Forelimb muscle (tissue), 1 donor: ENCODE data around the gene SPDYE1. TPM values are rescaled to one million over a fixed set of nuclear protein-coding genes. Genes with fewer than 3 reads are reported as not detected.
"Not testable (repeated sequence)": the region's sequence is repeated elsewhere in the genome, so short reads cannot be mapped to it uniquely, and the experiment has no call there.

ENCODE experiments used
- DNase-seq: peaks from one replicate; pipeline ENCODE4 v3.0.0-alpha.2; 2013; ENCODE audit warnings: low read depth
- polyA plus RNA-seq: library from polyadenylated mRNA; unstranded; fragments of 120-200 nt; gene quantifications from one replicate; pipeline ENCODE4 v1.2.1, GENCODE V29; 2013; ENCODE audit not compliant: insufficient read length

The SPDYE1 gene, protein sequence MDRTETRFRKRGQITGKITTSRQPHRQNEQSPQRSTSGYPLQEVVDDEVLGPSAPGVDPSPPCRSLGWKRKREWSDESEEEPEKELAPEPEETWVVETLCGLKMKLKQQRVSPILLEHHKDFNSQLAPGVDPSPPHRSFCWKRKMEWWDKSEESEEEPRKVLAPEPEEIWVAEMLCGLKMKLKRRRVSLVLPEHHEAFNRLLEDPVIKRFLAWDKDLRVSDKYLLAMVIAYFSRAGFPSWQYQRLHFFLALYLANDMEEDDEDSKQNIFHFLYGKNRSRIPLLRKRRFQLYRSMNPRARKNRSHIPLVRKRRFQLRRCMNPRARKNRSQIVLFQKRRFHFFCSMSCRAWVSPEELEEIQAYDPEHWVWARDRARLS
- 1.6 TPM for polyA plus RNA-seq

DNA sequence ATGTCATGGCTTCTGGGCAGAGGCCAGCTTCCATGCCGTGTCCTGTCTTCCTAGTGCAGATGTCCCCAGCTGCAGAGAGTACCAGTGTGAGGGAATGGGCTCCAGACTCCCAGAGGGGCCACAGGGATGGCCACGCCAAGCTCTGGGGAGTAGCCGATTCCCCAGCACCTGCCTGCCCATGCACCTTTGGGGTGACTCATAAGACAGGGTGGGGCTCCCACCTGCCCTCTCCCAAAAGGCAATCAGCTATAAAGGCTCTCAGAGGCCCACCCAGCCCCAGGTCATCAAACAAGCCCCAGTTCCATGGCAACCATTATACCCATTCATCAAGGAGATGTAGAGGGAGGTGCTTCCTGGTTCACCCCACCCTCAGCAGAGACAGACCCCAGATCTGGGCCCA is at the start of gene SPDYE1:
Gene SPDYE1 (plus strand): TSS at position 366 of the 400 bp plus-strand sequence. CDS start 2,053 bp downstream, outside the sequence.
- DNase-seq, result not testable (repeated sequence)

DNA sequence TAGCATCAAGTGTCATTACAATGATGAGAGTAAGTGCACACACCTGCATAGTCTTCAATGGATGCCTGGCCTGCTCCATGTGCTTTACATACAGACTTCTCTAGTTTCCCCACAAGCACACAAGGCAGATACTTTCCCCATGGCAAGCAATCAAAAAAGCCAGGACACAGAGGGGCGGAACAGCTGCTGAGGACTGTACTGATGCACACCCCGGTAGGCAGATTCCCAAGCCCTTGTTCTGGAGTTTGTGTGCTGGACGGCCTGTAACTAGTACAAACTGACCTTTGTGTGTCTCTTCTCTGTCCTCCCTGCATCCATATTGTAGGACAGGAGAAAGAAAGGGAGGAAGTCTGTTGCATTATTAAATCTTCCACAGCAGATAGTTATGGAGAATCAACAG is 45.7 kb upstream of the SPDYE1 start:
- no peak for DNase-seq

DNA sequence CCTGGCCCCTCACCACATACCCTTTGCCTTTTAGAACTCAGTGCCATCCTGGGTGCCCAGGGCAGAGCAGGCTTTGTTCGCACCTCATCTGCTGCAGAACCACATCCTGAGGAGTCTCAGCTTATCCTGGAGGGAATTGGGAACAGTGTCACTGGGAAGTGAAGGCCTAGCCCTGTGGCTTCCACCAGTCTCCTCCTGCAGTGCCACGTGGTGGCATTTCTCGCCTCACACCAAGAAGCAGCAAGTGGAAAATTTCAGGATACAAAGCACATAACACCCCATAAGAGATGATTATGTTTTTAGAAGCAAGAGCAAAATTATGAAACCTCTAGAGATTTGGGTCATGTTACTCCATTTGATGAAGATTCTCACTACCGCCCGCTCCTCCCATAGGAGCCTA is 44.6 kb upstream of the SPDYE1 start:
- no peak for DNase-seq

DNA sequence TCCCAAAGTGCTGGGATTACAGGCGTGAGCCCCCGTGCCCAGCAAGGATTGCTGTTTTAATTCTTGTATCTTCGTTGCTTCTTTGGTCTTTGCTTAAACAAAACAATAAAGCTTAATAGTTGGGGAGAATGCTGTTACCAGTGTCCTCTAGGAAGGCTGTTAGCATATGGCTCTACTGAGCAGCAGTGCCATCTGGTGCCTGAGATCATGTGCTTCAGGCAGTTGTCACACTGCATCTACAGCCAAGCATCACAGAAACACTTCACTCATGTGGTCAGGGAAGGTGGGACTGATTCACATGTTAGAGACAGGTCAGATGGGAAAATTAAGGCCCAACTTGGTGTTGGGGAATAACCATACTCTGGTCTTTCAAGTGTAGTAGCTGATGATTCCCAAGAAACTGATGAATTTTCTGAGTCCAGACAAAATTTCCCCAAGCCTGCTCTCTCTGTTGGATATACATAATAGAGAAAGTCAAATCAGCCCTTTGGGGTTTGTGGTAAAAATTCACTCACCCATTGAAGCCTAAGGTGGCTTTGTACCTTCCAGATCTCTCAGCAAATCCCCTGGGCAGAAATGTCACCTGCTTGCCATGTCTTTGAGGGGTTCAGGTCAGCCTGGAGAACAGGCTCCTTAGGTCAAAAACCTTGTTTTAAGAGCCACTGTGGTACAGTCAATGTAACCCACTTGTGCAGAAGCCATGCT is 43.0 kb upstream of the SPDYE1 start:
- DNase-seq, result no peak

DNA sequence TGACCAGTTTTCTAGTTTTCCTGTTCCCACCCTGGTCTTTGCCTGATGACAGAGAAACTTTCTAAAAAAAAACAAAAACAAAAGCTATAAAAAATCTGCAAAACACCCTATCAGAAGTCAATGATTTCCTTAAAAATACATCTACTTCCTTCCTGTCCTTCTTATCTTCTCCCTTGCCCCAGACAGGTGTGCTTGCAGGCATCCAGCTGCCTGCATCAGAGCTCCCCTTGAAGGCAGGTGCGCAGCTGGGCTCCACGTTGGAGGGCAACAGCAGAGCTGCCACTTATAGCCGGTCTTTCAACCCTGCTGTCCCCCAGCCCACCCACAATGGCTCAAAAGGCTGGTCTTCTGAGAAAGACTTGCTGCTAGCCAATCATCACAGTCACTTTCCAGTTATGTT is 41.7 kb upstream of the SPDYE1 start:
- DNase-seq, result no peak

DNA sequence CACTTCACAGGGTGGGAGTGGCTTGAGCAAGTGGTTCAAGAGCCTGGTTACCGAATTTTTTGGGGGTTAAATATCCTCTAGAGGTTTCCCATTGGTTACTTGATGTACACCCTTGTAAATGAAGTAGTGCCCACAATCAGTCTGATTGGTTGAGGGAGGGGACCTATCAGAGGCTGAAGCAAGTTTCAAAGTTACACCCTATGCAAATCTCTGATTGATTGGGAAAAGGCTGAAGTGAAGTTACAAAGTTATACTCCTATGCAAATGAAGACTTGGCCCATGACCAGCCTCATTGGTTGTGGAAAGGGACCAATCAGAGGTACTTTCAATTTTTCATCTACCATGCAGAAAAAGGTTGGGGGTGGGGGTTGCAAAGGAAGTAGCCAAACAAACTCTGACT is 36.8 kb upstream of the SPDYE1 start:
- no peak for DNase-seq

DNA sequence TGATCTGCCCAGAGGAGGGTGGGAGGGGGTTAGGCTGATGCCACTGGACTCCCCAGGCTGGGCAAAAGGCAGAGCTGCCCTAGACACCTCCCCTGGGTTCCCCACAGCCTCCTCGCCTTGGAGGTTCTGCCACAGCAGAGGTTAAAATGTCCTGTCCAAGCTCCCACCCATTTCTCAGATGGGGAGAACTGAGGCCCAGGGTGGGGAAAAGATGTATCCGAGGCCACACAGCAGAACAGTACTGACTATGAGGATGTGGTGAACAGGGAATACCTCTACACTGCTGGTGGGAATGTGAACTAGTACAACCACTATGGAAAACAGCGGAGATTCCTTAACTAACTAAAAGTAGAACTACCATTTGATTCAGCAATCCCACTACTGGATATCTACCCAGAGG is 31.3 kb upstream of the SPDYE1 start:
- DNase-seq, result not testable (repeated sequence)

DNA sequence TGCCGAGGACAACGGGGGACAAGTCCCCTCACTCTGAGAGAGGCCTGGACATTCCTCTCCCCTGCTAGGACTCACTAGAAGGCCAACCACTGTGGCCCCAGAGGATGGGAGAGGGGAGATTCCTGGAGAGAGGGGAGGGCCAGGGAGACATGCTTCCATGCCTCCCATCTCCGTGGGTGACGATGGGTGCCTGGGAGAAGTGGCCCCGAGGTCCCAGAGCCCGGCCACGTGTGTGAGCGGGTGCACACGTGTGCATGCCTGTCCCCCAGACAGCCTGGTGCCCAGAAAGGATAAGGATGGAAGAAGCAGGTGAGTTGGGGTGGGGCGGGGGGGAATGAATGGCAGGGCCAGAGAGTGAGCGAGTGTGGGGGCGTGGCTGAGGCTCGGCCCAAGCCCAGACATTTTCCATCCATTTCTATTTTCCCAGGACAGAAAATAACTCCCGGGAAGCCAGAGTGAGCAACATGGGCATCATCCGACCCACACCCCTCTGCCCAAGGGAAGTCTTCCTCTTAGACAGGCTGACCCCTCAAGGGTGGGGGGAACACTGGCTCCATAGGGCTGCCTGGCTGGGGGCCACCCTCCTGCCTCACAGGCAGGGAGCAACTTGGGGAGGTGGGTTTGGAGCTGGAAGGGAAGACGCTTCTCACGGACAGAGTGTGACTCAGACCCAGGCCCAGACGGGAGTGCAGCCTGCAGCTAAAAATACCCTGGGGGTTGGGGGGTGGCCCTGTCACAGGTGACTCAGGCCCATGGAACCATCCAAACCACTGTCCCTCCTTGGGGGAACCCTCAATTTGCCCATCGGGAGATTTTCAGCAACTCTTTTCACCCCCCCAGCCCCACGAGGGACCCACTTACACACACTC is 29.3 kb upstream of the SPDYE1 start:
- DNase-seq, result not testable (repeated sequence)

DNA sequence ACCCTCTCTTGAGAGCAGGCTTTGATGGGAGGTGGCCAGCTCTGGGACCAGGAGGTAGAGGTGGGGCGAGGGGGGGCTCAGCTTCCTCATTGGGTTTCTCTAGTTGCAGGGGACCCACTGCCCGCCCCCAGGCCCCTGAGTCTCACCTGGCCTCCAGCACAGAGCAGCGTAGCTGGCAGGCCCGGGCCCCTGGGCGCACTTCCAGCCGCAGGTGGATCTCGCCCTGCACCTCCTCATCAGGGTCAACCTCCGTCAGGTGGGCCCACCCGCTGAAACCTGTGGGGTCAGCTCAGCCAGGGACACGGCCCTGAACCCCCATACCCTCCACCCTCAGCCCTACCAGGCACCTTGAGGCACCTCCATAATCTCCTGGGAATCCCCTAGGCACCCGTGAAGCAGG is 28.1 kb upstream of the SPDYE1 start:
- not testable (repeated sequence) for DNase-seq

DNA sequence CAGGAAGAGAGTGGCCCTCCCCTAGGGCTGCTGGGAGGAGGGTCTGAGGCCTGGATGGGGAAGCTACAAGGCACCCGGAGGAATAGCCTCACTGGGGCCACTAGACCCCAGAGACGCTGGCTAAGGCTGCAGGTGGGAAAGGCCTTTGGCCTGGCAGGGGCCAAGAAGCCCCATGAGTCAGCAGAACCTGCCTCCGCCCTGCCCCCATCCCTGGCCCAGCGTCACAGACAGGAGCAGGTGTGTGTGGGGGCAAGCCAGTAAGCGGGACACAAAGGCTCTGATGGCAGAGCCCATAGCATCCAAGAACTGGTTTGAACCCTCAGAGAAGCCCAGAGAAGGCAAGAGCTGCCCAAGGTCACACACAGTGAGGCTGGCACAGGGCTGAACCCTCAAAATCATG is 27.0 kb upstream of the SPDYE1 start:
- not testable (repeated sequence) for DNase-seq

DNA sequence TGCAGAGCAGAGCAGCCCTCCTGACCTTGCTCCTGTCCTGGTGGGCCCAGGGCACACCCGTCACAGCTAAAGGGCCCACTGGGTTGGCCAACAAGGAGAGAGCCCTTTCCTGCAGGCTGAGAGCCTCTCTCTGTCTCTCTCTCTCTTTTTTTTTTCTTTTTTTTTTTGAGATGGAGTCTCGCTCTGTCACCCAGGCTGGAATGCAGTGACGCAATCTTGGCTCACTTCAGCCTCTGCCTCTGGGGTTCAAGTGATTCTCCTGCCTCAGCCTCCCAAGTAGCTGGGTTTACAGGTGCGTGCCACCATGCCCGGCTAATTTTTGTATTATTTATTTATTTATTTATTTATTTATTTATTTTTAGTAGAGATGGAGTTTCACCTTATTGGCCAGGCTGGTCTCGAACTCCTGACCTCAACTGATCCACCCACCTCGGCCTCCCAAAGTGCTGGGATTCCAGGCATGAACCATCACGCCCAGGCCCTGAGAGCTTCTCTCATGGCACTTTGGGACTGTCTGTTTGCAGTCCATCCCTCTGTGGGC is 23.6 kb upstream of the SPDYE1 start:
- not testable (repeated sequence) for DNase-seq

DNA sequence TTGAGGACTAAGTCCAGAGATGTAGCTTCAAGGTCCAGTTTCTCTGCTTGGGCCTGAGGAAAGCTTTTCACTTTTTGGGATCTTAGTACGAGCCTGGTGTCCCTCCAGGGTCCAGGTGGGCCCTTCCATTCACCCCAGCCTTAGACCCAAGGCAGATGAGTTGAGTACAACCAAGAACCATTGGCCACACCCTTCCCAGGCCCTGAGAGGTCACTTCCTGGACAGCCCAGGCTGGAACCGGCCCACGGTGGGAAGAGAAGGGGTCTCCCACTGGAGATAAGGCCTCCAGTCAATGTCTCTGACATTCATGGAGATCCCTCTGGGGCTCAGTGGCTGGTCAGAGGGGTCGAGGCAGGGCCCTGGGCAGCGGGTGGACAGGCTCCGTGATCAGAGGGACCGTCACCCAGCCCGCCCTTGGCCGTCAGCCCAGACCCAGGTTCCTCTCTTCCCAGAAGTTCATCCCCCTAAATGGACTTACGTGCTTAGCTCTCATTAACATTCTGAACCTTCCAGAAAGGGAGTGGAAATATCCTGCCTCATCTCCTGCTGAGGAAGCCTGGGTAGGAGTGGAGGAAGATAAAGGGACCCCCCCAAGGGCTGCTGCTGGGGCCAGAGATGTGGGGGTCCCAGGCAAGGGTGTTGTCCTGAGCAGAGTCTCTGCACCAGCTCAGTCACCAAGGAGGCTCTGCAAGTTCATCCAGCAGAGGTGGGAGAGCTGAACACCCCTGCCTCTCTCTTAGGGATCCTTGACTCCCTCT is 22.8 kb upstream of the SPDYE1 start:
- DNase-seq, result not testable (repeated sequence)

DNA sequence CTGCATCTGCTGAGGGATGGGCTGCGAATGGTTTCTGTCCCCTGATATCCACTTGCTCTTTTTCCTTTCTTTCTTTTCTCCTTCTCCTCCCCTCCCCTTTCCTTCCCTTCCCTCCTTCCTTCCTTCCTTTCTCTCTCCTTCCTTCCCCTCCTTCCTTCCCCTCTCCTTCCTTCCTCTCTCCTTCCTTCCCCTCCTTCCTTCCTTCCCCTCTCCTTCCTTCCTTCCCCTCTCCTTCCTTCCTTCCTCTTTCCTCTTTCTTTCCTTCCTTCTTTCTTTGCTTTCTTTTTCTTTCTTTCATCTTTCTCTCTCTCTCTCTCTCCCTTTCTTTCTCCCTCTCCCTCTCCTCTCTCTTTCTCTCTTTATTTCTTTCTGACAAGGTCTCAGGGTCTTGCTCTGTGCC is 20.2 kb upstream of the SPDYE1 start:
- DNase-seq, result no peak

DNA sequence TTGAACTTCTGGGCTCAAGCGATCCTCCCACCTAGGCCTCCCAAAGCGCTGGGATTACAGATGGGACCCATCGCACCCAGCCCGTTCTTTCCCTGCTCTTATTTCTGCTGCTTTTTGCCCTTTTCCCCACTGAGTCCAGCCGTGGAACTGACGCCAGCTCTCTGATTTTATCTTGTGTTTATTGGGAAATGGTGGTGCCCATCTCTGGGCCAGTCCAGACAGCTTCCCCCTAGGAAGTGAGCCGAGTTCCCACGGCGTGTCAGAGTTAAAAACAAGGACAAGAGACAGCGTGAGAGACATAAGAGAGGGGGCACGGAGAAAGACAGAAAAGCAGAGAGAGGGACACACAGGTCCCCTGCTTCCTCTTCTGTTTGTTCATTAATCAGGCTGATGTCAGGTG is 19.6 kb upstream of the SPDYE1 start:
- not testable (repeated sequence) for DNase-seq

DNA sequence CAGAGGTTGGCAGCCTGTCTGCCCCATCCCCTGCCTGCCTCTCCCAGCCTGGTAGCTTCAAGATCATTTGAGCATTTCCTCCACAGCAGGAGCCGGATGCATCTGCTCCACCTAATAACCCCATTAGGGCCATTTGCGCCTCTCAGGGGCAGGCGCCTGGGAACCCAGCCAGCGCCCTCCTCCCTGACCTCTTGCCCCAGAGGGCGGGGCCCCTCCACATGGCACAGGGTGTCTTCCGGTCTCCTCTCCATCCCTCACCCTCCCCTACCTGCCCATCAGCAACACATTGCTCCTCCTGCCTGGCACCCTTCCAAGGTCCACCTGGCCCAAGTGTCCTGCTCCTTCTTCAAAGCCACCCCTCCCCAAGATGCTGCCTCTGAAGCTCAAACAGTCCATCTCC is 14.8 kb upstream of the SPDYE1 start:
- not testable (repeated sequence) for DNase-seq

DNA sequence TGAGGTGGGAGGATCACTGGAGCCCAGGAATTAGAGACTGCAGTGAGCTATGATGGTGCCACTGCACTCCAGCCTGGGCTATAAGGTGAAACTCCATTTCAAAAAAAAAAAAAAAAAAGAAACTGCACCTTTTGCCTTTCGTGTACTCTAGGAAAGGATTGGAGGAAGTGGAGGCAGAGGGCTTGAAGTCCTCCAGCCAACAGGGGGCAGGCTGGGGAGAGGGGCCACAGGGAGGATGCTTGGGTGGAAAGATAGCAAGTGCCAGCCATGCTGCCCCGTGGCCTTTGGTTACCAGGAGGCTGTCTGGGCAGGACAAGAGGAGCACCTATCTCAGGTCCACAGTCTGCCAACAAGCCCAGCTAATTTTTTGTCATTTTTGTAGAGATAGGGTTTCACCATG is 14.0 kb upstream of the SPDYE1 start:
- DNase-seq, result not testable (repeated sequence)

DNA sequence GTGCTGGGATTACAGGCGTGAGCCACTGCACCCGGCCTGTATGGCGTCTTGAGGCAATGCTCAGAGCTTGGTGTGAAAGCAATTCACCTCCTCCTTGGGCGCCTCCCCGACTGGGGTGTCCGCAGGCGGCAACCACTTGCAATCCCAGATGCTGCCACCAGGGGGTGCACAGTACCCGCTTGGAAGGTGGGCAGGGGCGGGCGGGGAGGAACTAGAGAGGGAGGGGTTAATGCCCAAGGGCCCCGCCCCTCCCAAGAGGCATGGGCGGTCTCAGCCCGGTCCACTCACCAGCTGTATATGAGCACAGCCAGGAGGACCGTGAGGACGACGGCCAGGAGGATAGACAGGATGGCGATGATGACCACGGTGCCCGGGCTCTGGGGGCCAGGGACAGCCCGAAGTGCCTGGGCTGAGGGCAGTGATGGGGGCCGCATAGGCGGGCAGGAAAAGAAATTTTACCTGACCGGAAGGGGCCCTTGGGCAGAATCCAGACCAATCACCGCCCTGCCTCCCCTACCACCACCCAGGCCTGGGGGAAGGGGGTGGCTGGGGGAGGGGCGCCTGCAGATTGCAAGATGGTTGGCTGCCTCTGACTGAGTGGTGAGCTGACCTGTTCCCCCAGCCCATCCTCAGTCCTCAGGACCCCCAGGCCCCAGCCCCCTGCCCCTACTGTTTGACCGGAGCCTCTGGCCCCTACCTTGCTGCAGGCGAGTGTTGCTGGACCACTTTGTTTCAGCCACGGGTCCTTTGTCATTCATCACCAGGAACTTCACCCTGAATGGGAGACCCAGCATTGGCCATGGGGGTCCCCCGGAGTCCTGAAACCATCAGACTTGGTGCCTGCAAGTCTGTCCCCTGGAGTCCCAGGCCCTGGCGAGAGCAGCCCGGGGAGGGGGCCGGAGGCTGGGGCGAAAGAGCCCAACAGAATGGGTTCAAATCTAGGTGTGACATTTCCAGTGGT is 11.5 kb upstream of the SPDYE1 start:
- DNase-seq, result not testable (repeated sequence)

DNA sequence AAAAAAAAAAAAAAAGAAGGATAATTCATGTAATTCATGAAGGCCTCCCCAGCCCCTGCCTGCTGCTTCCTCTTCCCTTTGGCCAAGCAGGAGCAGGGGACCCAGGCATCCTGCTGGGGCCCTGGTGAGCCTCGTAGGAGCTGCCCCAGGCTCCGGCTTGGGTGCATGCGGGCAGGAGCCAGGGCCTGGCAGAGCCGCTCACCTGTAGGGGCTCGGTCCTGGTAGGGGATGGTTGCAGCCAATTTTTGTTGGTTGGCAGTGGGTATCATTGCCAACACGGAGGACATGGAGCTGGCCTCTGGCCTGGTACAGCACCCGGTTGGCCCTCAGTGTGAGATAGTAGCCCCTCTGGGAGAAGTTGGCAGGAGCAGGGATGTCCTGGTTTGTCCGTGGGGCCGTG is 10.2 kb upstream of the SPDYE1 start:
- DNase-seq, result not testable (repeated sequence)

DNA sequence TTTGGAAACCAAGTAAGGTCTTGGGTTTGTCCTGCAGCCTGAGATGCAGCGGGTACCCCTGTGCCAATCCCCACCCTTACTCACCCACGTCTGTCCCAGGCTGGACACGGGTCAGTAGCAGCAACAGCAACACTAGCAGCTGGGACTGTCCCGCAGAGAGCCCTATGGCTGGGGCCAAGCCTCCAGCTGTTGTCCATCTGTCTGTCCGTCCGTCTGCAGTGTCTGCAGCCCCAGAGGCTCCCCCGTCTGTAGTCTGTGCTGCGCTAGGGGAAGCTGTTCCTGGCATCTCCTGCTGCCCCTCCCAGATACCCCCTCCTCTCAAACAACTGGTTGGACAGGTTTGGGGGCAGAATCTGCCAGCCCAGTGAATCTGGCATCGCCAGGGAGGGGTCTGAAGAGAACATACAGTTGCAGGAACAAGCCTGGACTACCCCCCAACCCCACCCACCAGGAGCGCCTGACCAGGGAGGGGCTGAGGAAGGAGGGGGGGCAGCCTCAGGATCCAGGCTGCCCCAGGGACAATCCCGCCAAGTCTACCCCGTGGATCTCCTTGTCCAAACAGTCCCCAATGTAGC is 7.6 kb upstream of the SPDYE1 start:
- DNase-seq, result not testable (repeated sequence)
